Duodenal mucosa (tissue), 2 donors: Measurements from ENCODE around the gene ASCL2.
A peak's percentile ranks its signal among the peaks of the same experiment; 100 is the strongest.

Experiments
- H3K27ac ChIP-seq: one replicate; pipeline ENCODE4 v1.7.0; 2013; ENCODE audit warnings: low read depth, low read length
- H3K27me3 ChIP-seq, 2 donors: one replicate each; pipeline ENCODE4 v1.7.0; 2013; ENCODE audit warnings: low read length in 2 of 2, control low read depth in 1 of 2; ENCODE audit not compliant: insufficient read depth in 2 of 2, control insufficient read depth in 1 of 2
- H3K36me3 ChIP-seq, 2 donors: one replicate each; pipeline ENCODE4 v1.7.0; 2013; ENCODE audit warnings: low read length in 2 of 2, control low read depth in 1 of 2; ENCODE audit not compliant: insufficient read depth in 2 of 2, control insufficient read depth in 1 of 2
- H3K4me1 ChIP-seq, 2 donors: one replicate each; pipeline ENCODE4 v1.7.0; 2013; ENCODE audit warnings: low read length in 2 of 2, control low read depth in 1 of 2; ENCODE audit not compliant: insufficient read depth in 2 of 2, control insufficient read depth in 1 of 2
- H3K4me3 ChIP-seq, 2 donors: one replicate each; pipeline ENCODE4 v1.7.0; 2013; ENCODE audit warnings: low read length in 2 of 2, low read depth in 1 of 2
- H3K9ac ChIP-seq, 2 donors: one replicate each; pipeline ENCODE4 v1.7.0; 2013; ENCODE audit warnings: low read length in 2 of 2, low read depth in 1 of 2
- H3K9me3 ChIP-seq, 2 donors: one replicate each; pipeline ENCODE4 v1.7.0; 2013; ENCODE audit warnings: low read length in 2 of 2, control low read depth in 1 of 2; ENCODE audit not compliant: control insufficient read depth in 1 of 2

Gene ASCL2

GRCh38 chr11:2272228-2272945 is 2.0 kb upstream of the ASCL2 start:
- Histone ChIP-seq H3K9ac (no peak overlapping the region), H3K9me3 (no peaks in the 10 kb centered on the region), H3K4me3 (no peak overlapping the region), H3K4me1 (peaks cover under 1 to 23% of the 10 kb centered on the region in 2 donors), H3K36me3 (no peaks in the 10 kb centered on the region), H3K27ac (no peak overlapping the region), H3K27me3 (peaks cover 0 to 20% of the 10 kb centered on the region in 2 donors)

DNA sequence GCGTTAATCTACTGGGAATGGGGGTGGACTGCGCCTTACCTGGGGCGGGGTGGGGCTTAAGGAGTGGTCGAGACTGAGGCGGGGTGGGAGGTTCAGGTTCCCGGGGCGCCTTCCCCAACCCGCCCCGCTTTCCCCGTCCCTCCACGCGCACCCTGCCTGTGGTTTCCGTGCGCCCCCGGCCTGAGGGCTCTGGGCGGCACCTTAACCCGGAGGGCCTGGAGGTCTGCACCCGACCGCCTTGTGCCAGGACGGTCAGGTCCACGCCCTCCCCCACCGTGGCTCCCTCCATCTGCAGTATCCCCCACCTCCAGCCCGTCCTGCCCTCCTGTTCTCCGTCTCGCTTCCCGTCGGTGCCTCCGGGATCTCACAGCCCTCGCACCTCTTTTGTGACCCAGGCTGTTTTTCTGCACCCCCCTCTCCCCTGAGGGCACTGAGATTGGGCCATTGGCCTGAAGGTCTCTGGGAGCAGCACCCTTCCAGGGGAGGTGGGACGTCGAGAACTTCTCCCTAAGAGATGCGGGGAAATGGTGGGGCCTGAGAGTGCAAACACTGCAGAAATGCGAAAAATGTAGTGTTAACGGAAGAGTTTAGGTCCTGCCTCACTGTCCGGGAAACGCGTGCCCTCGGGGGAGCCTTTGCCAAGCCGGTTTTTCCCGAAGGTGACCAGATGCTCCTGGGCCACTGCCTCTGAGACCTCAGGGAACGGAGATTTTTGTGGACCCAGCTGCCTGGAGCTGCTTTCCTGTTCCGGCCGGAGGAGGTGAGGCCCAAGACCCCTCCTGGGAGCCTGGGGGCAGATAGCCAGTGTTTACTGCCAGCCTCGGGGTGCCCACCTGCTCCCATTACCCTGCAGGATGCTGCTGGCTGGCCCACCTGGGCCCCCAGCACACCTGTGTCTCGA is 1.2 kb upstream of the ASCL2 start:
- H3K9me3 ChIP-seq = no peaks in the 10 kb centered on the region
- H3K27ac ChIP-seq = no peak overlapping the region

DNA sequence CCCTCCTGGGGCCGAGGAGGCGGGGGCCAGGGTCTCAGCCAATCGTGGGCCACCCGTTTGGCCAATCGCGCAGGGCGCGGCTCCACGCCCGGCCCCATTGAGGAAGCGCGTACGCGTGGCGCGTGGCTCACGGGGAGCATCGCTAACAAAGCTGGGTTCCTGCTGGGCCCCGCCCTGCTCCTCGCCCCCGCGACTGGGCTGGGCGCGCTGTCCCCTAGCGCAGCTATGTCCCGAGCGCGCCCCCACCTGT is 614 bp upstream of the ASCL2 start:
- Histone ChIP-seq H3K36me3 (no peaks in the 10 kb centered on the region), H3K4me3 (peak overlapping the region; percentile 22 to 63), H3K9me3 (no peaks in the 10 kb centered on the region), H3K27ac (no peak overlapping the region), H3K27me3 (peaks cover 0 to 20% of the 10 kb centered on the region in 2 donors), H3K4me1 (peaks cover 7 to 31% of the 10 kb centered on the region in 2 donors), H3K9ac (no peak overlapping the region)

More for the DNA sequence above, 1.2 kb upstream of the ASCL2 start:
- H3K4me3 ChIP-seq = no peak overlapping the region
- peaks cover 0 to 20% of the 10 kb centered on the region in 2 donors for H3K27me3 ChIP-seq
- no peak overlapping the region for H3K9ac ChIP-seq
- H3K36me3 ChIP-seq = no peaks in the 10 kb centered on the region
- H3K4me1 ChIP-seq = peaks cover 5 to 25% of the 10 kb centered on the region in 2 donors

GRCh38 chr11:2269601-2270321 is 627 bp downstream of the ASCL2 start:
- H3K9ac ChIP-seq = peak overlapping the region; percentile 18 to 46
- peak overlapping the region; percentile 63 to 64 for H3K4me3 ChIP-seq
- H3K4me1 ChIP-seq = peaks cover 16 to 39% of the 10 kb centered on the region in 2 donors
- peaks cover 0 to 20% of the 10 kb centered on the region in 2 donors for H3K27me3 ChIP-seq
- H3K9me3 ChIP-seq = no peaks in the 10 kb centered on the region
- peak overlapping the region; percentile 50 for H3K27ac ChIP-seq
- no peaks in the 10 kb centered on the region for H3K36me3 ChIP-seq

DNA sequence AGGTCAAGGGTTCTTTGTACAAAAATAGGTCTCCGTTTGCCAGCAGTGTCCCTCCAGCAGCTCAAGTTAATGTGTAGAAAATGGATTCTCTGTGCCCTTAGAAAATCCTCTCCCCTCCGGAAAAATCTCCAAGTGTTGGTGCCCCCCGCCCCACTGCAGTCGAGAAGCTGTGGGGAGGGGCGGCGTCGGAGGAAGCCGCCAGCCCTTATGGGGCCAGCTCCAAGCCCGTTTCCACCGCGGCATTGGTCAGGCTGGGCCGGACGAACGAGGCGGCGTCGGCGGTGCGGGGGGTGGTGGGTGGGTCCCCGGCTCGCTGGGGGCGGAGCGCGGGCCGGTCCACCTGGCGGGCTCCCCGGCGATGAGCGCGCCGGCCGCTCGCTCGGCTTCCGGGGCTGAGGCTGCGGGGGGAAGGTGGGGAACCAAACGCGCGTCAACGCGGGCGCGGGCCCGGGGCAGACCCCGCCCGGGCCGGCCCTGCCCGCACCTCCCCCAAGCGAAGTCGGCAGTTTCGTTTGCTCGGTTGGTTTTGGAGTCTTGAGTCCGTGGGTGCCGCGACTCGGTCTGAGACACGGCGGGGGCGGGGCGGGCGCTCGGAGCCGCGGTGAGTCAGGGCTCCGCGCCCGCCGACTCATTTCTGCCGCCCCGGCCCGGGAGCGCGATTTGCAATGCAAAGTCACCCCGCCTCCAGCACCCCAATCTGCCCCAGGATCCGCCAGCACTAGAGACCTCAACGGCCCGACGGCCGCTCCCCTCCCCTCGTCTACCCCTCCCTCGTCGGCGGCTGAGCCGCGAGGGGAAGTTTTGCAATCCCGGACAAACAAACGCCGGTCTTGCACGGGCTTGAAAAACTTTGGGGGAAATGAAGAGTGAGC is 1.4 kb downstream of the ASCL2 start:
- Histone ChIP-seq H3K4me3 (peak overlapping the region; percentile 63 to 64), H3K27me3 (peaks cover 0 to 15% of the 10 kb centered on the region in 2 donors), H3K9ac (peak overlapping the region; percentile 46 to 47), H3K36me3 (no peaks in the 10 kb centered on the region), H3K27ac (peak overlapping the region; percentile 68), H3K4me1 (peaks cover 16 to 39% of the 10 kb centered on the region in 2 donors), H3K9me3 (no peaks in the 10 kb centered on the region)

GRCh38 chr11:2267851-2268728 is 2.3 kb downstream of the ASCL2 start:
- Histone ChIP-seq H3K27me3 (peaks cover 0 to 15% of the 10 kb centered on the region in 2 donors), H3K9me3 (no peaks in the 10 kb centered on the region)

DNA sequence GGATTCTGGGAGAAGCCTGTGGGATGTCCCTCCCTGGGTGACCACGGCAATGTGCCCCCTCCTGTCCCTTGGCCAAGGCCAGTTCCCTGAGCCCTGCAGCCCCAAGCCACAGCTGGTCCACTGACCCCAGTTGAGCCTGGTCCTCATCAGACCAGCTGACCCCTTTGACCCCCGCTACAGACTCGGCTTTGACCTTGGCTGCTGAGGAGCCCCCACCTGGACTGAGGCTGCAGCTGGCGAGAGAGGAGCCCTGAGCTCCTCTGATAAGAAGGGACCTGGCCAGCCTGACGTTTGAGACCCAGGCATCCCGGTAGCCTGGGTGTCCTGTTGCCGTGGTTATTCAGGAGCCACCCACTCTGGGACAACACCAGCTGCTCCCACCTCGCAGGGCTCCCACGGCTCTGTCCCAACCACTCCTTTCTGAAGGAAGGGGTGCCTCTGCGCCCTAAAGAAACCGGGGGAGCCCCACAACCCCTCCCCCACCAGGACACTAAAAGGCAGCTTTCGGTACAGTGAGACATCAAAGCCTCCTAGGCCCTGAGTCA is 3.0 kb downstream of the ASCL2 start:
- H3K9me3 ChIP-seq = no peaks in the 10 kb centered on the region
- H3K4me1 ChIP-seq = peaks cover 16 to 42% of the 10 kb centered on the region in 2 donors
- H3K27me3 ChIP-seq = peaks cover 0 to 15% of the 10 kb centered on the region in 2 donors
- H3K27ac ChIP-seq = no peak overlapping the region
- H3K4me3 ChIP-seq = peak overlapping the region in 1 of 2 donors; percentile 64
- H3K9ac ChIP-seq = peak overlapping the region; percentile 35 to 47
- H3K36me3 ChIP-seq = no peaks in the 10 kb centered on the region

More at GRCh38 chr11:2267851-2268728, 2.3 kb downstream of the ASCL2 start:
- H3K9ac ChIP-seq = peak overlapping the region; percentile 35 to 47
- H3K36me3 ChIP-seq = no peaks in the 10 kb centered on the region
- H3K27ac ChIP-seq = peak overlapping the region; percentile 68
- H3K4me1 ChIP-seq = peaks cover 16 to 42% of the 10 kb centered on the region in 2 donors
- peak overlapping the region; percentile 63 to 64 for H3K4me3 ChIP-seq

DNA sequence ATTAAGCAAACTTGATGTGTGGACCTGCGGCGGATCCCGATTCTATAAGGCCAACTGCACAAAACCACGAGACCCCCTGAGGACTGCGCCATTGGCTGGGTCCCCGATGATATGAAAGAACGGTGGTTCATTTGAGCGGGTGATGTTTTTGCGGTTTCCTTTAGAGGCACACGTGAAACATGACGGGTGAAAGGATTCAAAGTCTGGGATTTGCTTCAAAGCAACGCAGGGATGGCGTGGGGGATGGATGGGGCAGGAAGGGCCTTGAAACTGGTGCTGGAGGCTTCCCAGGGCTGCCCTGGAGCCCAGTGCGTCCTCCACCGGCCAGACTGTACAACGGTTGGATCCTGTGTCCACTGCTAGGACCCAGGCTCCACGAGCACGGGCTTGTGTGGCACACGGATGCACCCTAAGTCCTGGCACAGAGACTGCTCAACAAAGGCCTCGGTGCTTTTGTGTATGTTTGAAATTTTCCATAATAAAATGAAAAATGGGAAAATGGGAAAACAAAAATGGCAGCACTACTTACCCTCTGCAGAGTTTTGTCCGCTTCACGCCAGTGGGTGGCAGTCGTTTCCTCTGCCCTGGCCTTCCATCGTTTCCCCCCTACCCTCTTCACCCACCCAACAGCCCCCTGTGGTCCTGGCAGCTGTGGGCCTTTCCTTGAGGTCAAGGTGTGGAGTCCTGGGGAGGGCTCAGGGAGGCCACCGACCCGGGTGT is 3.6 kb downstream of the ASCL2 start:
- Histone ChIP-seq H3K36me3 (no peaks in the 10 kb centered on the region), H3K4me1 (peaks cover 16 to 42% of the 10 kb centered on the region in 2 donors), H3K9me3 (no peaks in the 10 kb centered on the region), H3K27ac (no peak overlapping the region), H3K27me3 (peaks cover 0 to 14% of the 10 kb centered on the region in 2 donors), H3K9ac (no peak overlapping the region), H3K4me3 (no peak overlapping the region)
